ENCODE data around the gene PPP6R2.
A peak's percentile ranks its signal among the peaks of the same experiment; 100 is the strongest.

PPP6R2 gene

DNA sequence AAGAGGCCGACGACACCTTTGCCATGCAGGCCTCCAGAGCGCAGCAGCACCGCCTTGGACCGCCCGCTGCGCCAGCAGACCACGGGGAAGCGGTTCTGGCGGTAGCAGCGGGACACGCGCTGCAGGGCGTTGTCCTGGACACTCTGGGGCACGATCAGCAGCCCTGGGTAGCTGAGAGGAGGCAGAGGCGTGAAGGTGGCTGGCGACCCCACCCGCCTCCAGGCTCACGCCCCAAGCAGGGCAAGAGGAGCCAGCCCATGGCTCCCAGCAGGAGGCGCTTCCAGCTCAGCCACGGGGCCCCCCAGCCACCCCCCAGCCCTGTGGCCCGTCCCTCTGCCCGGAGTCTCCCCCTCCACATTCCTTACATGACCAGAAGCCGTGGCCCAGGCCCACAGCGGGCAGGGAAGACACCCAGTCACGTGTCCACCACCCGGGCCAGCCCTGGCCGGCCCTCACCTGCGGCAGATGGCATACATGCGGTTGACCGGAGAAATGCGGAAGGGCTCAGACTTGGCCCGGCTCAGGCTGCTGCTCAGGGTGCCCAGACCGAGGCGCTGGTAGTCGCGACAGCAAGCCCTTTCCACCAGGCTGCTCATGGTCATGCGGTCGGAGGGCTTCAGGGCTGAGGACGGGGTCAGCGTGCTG lies 116.5 kb downstream of the PPP6R2 start:
- Histone ChIP-seq H3K4me1 (ENCODE audit: control extremely low read depth in 1 of 4, control insufficient read depth in 4 of 4, insufficient read depth in 4 of 4, low read length in 3 of 4) (no peaks in the 10 kb centered on the region), H3K4me3 (ENCODE audit: control insufficient read depth in 1 of 7, extremely low read depth in 1 of 7, insufficient read depth in 4 of 7, low read depth in 2 of 7, low read length in 6 of 7) (no peak overlapping the region), H3K36me3 (ENCODE audit: control insufficient read depth in 4 of 4, insufficient read depth in 4 of 4, low read length in 3 of 4) (peaks cover 16 to 97% (median 70%) of the 10 kb centered on the region in 4 experiments), H3K9me3 (ENCODE audit: control extremely low read depth in 1 of 5, control insufficient read depth in 4 of 5, insufficient read depth in 2 of 5, low read depth in 1 of 5, low read length in 4 of 5) (no peaks in the 10 kb centered on the region), H3K27ac (ENCODE audit: insufficient read depth in 1 of 2, low read depth in 1 of 2, low read length in 2 of 2, poor library complexity in 1 of 2, severe bottlenecking in 2 of 2) (no peak overlapping the region), H3K27me3 (replicated peaks in 2 of 5; ENCODE audit: control insufficient read depth in 4 of 5, insufficient read depth in 5 of 5, low read length in 4 of 5) (no peaks in the 10 kb centered on the region)
- ChIA-PET POLR2A (no interaction called here), CTCF (interaction anchor here (1.0 to 9.2 kb wide), 3 partner anchors 9 to 37 kb away, joined by 3 to 63 read pairs (median 3); no protein-coding TSS in a partner anchor)
- 97% methylated on average over 35 of the region's 41 CpGs for WGBS (ENCODE audit: insufficient coverage)
- peak in 2 of 3 donors; percentile 24 to 28 for DNase-seq

DNA sequence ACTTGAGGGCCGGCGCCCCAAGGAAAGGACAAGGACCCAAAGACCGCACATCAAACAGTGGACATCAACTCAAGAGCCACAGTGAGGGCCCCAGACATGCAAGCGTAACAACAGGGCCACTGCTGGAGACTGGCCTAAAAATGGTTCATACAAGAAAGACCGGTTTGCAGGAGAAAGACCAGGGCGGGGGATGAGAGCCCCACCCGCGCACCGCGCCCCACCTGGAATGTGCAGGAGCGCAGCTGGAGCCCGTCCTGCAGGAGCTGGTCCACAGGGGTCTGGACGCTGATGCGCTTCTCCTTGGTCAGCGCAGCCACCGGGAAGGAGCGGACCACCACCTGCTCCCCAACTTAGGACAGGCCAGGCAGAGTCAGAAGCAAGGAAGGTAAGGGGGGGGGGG lies 117.8 kb downstream of the PPP6R2 start:
- no peak overlapping the region for H3K27ac ChIP-seq (ENCODE audit: insufficient read depth in 1 of 2, low read depth in 1 of 2, low read length in 2 of 2, poor library complexity in 1 of 2, severe bottlenecking in 2 of 2)
- CTCF ChIA-PET = interaction anchor here (1.2 to 9.2 kb wide), 5 partner anchors 11 to 50 kb away, joined by 3 to 63 read pairs (median 4); no protein-coding TSS in a partner anchor
- H3K27me3 ChIP-seq (replicated peaks in 2 of 5; ENCODE audit: control insufficient read depth in 4 of 5, insufficient read depth in 5 of 5, low read length in 4 of 5) = no peaks in the 10 kb centered on the region
- DNase-seq = no peak
- POLR2A ChIA-PET = no interaction called here
- WGBS (ENCODE audit: insufficient coverage) = 97% methylated on average over 17 of the region's 17 CpGs
- no peaks in the 10 kb centered on the region for H3K4me1 ChIP-seq (ENCODE audit: control extremely low read depth in 1 of 4, control insufficient read depth in 4 of 4, insufficient read depth in 4 of 4, low read length in 3 of 4)
- no peak overlapping the region for H3K4me3 ChIP-seq (ENCODE audit: control insufficient read depth in 1 of 7, extremely low read depth in 1 of 7, insufficient read depth in 4 of 7, low read depth in 2 of 7, low read length in 6 of 7)
- peaks cover 11 to 97% (median 70%) of the 10 kb centered on the region in 4 experiments for H3K36me3 ChIP-seq (ENCODE audit: control insufficient read depth in 4 of 4, insufficient read depth in 4 of 4, low read length in 3 of 4)
- no peaks in the 10 kb centered on the region for H3K9me3 ChIP-seq (ENCODE audit: control extremely low read depth in 1 of 5, control insufficient read depth in 4 of 5, insufficient read depth in 2 of 5, low read depth in 1 of 5, low read length in 4 of 5)

DNA sequence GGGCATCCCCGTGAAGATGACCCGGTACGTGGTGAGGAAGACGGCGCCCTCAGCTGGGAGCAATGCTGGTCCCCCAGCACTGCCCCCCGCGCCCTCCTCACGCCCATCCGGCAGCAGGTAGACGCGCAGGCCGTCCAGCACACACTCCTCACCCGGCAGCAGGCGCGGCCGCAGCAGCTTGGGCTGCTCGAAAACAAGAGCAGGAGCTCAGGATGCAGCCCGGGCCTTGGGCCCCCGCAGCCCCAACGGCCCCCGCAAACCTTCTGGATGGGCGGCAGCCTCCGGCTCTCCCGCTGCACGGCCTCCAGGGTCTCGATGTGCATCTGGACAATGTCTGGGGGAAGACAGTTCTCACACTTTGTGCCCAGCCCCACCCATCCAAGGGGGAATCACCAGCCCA lies 118.4 kb downstream of the PPP6R2 start:
- Histone ChIP-seq H3K27ac (ENCODE audit: insufficient read depth in 1 of 2, low read depth in 1 of 2, low read length in 2 of 2, poor library complexity in 1 of 2, severe bottlenecking in 2 of 2) (no peak overlapping the region), H3K36me3 (ENCODE audit: control insufficient read depth in 4 of 4, insufficient read depth in 4 of 4, low read length in 3 of 4) (peaks cover 10 to 98% (median 72%) of the 10 kb centered on the region in 4 experiments), H3K27me3 (replicated peaks in 2 of 5; ENCODE audit: control insufficient read depth in 4 of 5, insufficient read depth in 5 of 5, low read length in 4 of 5) (no peaks in the 10 kb centered on the region), H3K4me3 (ENCODE audit: control insufficient read depth in 1 of 7, extremely low read depth in 1 of 7, insufficient read depth in 4 of 7, low read depth in 2 of 7, low read length in 6 of 7) (no peak overlapping the region), H3K4me1 (ENCODE audit: control extremely low read depth in 1 of 4, control insufficient read depth in 4 of 4, insufficient read depth in 4 of 4, low read length in 3 of 4) (no peaks in the 10 kb centered on the region), H3K9me3 (ENCODE audit: control extremely low read depth in 1 of 5, control insufficient read depth in 4 of 5, insufficient read depth in 2 of 5, low read depth in 1 of 5, low read length in 4 of 5) (no peaks in the 10 kb centered on the region)
- no peak for DNase-seq
- ChIA-PET POLR2A (no interaction called here), CTCF (interaction anchor here (1.2 to 9.2 kb wide), 4 partner anchors 11 to 49 kb away, joined by 3 to 63 read pairs (median 6); no protein-coding TSS in a partner anchor)
- 94% methylated on average over 26 of the region's 26 CpGs for WGBS (ENCODE audit: insufficient coverage)

DNA sequence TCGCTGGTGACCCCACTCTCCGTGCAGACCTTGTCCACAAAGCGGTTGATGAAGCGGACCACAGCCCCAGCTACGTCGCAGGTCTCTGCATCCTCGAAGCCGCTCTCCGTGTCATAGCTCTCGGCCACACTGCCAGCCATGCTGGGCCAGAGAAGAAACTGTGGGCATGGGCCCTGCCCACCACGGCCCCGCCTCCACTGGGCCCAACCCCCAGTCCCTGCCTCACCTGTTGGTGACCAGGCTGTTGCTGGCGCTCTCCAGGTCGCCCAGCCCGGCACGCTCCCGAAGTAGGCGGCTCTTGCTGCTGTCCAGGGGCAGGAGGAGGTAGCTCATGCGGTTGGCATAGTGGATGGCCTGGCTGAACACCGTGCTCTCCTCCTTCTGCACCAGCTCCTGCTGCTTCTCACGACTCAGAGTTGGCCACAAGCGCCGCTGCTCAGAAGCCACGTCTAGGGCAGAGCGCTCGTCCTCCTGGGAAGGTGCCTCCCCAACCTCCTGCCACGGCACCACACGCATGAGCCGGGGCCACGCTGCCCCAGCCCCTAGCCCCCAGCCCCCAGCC lies 118.9 kb downstream of the PPP6R2 start:
- 99% methylated on average over 18 of the region's 30 CpGs for WGBS (ENCODE audit: insufficient coverage)
- Histone ChIP-seq H3K4me3 (ENCODE audit: control insufficient read depth in 1 of 7, extremely low read depth in 1 of 7, insufficient read depth in 4 of 7, low read depth in 2 of 7, low read length in 6 of 7) (no peak overlapping the region), H3K36me3 (ENCODE audit: control insufficient read depth in 4 of 4, insufficient read depth in 4 of 4, low read length in 3 of 4) (peaks cover 12 to 98% (median 75%) of the 10 kb centered on the region in 4 experiments), H3K9me3 (ENCODE audit: control extremely low read depth in 1 of 5, control insufficient read depth in 4 of 5, insufficient read depth in 2 of 5, low read depth in 1 of 5, low read length in 4 of 5) (no peaks in the 10 kb centered on the region), H3K27me3 (replicated peaks in 2 of 5; ENCODE audit: control insufficient read depth in 4 of 5, insufficient read depth in 5 of 5, low read length in 4 of 5) (no peaks in the 10 kb centered on the region), H3K27ac (ENCODE audit: insufficient read depth in 1 of 2, low read depth in 1 of 2, low read length in 2 of 2, poor library complexity in 1 of 2, severe bottlenecking in 2 of 2) (no peak overlapping the region), H3K4me1 (ENCODE audit: control extremely low read depth in 1 of 4, control insufficient read depth in 4 of 4, insufficient read depth in 4 of 4, low read length in 3 of 4) (no peaks in the 10 kb centered on the region)
- POLR2A ChIA-PET = no interaction called here
- DNase-seq = no peak
- CTCF ChIA-PET = interaction anchor here (1.5 to 2.6 kb wide), 3 partner anchors 12 to 18 kb away, joined by 4 to 9 read pairs (median 5); no protein-coding TSS in a partner anchor

DNA sequence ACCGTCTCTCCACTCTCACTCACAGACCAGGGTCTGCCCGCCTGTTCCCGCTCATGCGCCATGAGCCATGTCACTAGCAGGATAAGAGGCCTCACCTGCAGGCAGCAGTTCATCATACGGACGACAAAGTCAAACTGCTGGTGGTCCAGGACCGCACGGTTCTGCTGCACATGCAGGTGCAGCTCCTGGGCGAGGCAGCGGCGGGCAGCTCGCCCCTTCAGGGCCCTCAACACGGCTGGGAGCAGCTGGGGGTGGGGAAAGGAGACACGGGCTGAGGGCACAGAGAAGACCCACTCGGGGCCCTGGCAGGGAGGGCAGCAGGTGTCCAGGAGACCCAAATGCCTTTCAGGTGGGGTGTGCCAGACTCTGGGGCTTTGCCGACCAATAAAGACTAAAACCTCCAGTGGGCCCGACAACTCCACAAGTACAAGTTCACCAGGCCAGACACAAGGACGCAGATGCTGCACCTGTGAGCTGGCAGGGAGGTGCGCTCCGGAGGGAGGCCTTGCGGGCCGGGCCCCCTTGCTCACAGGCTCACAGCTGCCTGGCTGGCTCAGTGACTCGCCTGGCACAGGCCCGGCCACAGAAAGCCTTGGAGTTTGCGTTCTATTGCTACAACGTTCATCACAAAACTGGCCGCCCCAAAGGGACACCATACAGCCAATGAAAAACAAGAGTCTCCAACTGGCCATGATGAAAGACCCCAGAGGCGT lies 120.2 kb downstream of the PPP6R2 start:
- CTCF ChIA-PET = interaction anchor here (1.2 to 1.6 kb wide), 2 partner anchors 17 to 34 kb away, joined by 3 to 5 read pairs; no protein-coding TSS in a partner anchor
- Histone ChIP-seq H3K27me3 (replicated peaks in 2 of 5; ENCODE audit: control insufficient read depth in 4 of 5, insufficient read depth in 5 of 5, low read length in 4 of 5) (no peaks in the 10 kb centered on the region), H3K36me3 (ENCODE audit: control insufficient read depth in 4 of 4, insufficient read depth in 4 of 4, low read length in 3 of 4) (peaks cover 7 to 93% (median 69%) of the 10 kb centered on the region in 4 experiments), H3K4me1 (ENCODE audit: control extremely low read depth in 1 of 4, control insufficient read depth in 4 of 4, insufficient read depth in 4 of 4, low read length in 3 of 4) (peaks cover 0 to 8% (median 7%) of the 10 kb centered on the region in 4 experiments), H3K9me3 (ENCODE audit: control extremely low read depth in 1 of 5, control insufficient read depth in 4 of 5, insufficient read depth in 2 of 5, low read depth in 1 of 5, low read length in 4 of 5) (no peaks in the 10 kb centered on the region), H3K4me3 (ENCODE audit: control insufficient read depth in 1 of 7, extremely low read depth in 1 of 7, insufficient read depth in 4 of 7, low read depth in 2 of 7, low read length in 6 of 7) (no peak overlapping the region), H3K27ac (ENCODE audit: insufficient read depth in 1 of 2, low read depth in 1 of 2, low read length in 2 of 2, poor library complexity in 1 of 2, severe bottlenecking in 2 of 2) (no peak overlapping the region)
- POLR2A ChIA-PET = no interaction called here
- DNase-seq = no peak
- WGBS (ENCODE audit: insufficient coverage) = 96% methylated on average over 26 of the region's 28 CpGs

DNA sequence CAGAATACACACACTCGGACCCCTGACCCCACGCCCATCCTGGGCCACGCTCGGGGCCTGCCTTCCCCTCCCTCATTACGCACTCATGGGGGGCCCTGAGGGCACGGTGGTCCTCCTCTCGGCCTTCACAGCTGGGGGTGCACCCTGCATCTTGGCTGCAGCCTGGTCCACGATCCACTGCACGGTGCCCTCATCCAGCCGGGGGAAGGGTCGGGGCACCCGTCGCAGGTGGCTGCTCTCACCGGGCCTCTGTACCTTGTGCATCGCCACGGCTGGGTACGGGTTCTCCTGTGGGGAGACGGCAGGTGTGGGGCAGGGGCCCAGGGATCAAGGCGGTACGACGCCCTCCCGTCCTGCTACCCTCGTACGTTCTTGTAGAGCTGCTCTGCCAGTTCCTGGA lies 121.3 kb downstream of the PPP6R2 start:
- DNase-seq = no peak
- Histone ChIP-seq H3K4me1 (ENCODE audit: control extremely low read depth in 1 of 4, control insufficient read depth in 4 of 4, insufficient read depth in 4 of 4, low read length in 3 of 4) (peaks cover 0 to 19% (median 18%) of the 10 kb centered on the region in 4 experiments), H3K9me3 (ENCODE audit: control extremely low read depth in 1 of 5, control insufficient read depth in 4 of 5, insufficient read depth in 2 of 5, low read depth in 1 of 5, low read length in 4 of 5) (no peaks in the 10 kb centered on the region), H3K36me3 (ENCODE audit: control insufficient read depth in 4 of 4, insufficient read depth in 4 of 4, low read length in 3 of 4) (peaks cover 3 to 82% (median 62%) of the 10 kb centered on the region in 4 experiments), H3K27ac (ENCODE audit: insufficient read depth in 1 of 2, low read depth in 1 of 2, low read length in 2 of 2, poor library complexity in 1 of 2, severe bottlenecking in 2 of 2) (no peak overlapping the region), H3K27me3 (replicated peaks in 2 of 5; ENCODE audit: control insufficient read depth in 4 of 5, insufficient read depth in 5 of 5, low read length in 4 of 5) (no peaks in the 10 kb centered on the region), H3K4me3 (ENCODE audit: control insufficient read depth in 1 of 7, extremely low read depth in 1 of 7, insufficient read depth in 4 of 7, low read depth in 2 of 7, low read length in 6 of 7) (no peak overlapping the region)
- ChIA-PET CTCF (interaction anchor here (1.2 kb wide), 1 partner anchor 32 kb away, joined by 3 read pairs; no protein-coding TSS in a partner anchor), POLR2A (interaction anchor here (0.5 kb wide), 1 partner anchor 21 kb away, joined by 3 read pairs; no protein-coding TSS in a partner anchor)
- 95% methylated on average over 24 of the region's 24 CpGs for WGBS (ENCODE audit: insufficient coverage)
